Activated CD4-positive, CD25-positive, alpha-beta regulatory T cell (primary cell): ENCODE results near the gene PALD1.
A peak's percentile ranks its signal among the peaks of the same experiment; 100 is the strongest.

ENCODE experiments used
- DNase-seq, 4 experiments: peaks; one replicate each; lab custom pipeline; 2025; lab: John Stamatoyannopoulos, UW

The PALD1 gene

DNA sequence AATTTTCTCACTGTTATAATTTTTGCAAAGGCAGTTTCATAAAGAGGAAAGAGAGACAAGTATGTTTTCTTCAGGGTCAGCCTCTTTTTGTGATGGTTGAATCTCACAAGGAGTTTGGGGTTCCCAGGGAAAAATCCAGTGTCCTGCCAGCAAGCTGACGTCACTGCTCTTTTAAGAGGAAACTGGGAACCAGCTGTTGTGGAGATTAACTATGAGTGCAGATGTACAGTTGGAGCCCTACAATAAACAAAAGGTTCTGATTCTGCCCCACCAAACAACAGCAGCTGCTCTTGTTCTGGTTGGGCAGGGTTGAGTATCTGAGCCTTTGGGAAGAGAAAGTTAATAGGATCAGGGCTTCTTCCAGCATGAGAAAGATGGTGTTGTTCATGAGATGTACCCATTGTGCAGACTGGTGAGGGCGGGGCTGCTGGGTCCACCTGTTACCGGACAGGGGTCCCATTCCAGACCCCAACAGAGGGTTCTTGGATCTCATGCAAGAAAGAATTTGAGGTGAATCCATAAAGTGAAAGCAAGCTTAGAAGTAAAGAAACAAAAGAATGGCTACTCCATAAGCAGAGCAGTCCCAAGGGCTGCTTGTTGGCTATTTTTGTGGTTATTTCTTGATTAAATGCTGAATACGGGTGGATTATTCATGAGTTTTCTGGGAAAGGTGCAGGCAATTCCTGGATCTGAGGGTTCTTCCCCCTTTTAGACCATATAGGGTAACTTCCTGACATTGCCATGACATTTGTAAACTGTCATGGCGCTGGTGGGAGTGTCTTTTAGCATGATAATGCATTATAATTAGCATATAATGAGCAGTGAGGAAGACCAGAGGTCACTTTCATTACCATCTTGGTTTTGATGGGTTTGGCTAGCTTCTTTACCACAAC lies 111.4 kb downstream of the PALD1 start:
- DNase-seq, result no peak

DNA sequence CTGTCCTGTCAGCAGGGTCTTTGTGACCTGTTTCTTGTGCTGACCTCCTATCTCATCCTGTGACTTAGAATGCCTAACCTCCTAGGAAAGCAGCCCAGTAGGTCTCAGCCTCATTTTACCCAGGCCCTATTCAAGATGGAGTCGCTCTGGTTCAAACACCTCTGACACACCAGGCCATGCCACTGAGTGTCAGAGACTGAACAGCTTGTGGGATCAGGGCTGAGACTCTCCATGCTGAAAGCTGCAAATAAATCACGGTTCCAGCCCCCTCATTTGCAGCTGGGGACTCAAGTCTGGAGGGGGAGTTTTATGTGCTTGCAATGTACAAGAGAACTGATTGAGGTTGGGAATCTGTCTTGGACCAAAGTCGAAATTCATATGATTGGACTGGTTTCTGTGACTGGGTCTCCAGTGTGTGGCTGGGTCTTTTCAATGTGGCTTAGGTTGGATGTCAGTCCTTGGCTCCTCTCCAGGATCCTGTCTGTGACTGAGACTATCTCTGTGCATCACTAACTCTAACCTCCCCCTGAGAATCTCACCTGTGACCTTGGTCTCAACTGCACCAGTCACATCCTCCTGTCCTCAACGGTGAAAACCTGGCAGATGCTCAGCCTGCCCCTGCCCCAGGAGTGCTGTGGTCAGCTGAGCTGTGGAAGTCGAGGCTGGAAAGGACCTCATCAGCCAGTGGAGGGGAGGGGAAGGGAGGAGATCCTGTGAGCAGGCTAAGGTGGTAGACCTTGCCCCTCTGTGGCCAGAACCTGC lies 112.3 kb downstream of the PALD1 start:
- no peak for DNase-seq

DNA sequence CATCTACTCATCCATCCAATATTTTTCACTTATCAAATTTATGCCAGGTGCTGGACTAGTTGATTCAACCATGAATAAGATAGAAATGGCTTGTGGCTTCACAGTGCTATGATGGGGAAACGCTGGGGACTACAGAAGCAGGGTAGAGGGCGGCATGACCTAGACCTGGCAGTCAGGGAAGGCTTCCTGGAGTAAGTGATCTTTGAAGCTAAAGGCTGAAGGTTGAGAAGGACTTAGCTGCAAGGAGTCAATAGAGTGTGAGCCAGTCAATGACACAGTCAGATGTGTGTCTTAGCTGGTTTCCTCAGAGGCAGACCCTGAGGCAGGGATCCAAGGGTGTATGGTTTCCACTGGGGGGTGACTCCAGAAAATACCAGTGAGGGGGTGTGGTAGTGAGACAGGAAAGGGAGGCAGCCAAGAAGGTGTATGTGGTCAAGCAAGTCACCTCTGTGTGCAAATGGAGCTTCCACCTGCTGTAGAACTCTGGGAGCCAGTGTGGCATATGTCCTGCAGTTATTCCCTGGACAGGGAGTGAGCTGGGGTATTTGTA lies 113.7 kb downstream of the PALD1 start:
- DNase-seq, result no peak

DNA sequence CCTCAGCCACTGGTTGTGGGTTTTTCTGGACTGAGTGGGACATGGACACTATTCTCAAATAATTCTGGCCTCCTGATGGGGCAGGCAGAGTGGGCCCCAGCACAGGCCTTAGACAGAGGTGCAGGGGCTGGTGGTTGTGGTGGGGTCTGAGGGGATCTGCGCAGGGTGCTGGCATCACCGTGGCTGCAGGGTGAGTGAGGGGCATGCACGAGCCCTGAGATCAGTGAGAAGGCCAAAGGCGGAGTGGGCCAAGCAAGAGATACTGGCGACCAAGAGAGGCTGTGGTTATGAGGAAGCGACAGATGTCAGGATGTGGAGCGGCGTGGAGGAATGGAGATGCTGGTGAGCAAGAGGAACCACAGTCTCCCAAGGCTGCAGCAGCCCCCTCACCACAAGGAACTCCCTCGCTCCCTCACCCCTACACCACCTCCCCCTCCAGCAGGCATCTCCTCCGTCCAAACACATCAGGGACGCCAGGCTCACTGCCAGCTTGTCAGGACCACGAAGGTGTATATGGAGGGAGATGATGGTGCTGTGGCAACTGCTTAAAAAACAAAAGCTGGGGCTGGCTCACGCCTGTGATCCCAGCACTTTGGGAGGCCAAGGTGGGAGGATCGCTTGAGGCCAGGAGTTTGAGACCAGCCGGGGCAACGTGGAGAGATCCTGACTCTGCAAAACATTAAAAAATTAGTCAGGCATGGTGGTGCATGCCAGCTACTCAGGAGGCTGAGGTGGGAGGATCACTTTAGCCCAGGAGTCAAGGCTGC lies 114.4 kb downstream of the PALD1 start:
- no peak for DNase-seq

DNA sequence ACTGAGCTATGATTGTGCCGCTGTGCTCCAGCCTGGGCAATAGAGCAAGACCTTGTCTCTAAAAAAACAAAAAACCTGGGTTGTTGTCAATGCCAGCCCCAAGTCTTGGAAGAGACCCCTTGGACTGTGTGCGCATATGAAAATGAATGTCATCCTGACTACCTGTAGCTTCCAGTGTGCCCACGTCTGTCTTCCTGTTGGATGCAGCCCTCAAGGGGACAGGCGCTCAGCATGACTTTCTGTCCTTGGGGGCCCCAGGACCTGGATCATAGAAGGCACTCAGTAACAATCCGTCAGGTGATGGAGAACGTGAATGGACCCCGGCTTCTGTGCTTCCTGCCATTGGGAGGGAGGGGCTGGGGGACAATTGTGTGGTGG lies 114.9 kb downstream of the PALD1 start:
- no peak for DNase-seq

DNA sequence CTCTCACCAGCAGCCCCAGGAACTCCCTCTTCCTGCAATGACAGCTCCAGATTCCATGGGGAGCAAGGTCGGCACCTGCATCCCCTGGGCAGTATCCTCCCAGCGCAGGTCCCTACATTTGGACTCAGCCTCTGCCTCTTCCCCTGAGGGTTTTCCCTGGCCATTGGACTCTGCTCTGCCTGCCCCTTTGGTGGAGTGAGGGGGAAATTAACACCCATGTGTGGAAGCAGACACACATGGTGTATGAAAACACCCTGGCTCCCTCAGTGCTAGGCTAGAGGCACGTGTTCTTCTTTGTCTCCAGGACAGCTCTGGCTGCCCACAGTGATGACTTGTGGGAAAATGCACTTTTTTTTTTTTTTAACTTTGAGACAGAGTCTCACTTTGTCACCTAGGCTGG lies 115.6 kb downstream of the PALD1 start:
- DNase-seq, result no peak

DNA sequence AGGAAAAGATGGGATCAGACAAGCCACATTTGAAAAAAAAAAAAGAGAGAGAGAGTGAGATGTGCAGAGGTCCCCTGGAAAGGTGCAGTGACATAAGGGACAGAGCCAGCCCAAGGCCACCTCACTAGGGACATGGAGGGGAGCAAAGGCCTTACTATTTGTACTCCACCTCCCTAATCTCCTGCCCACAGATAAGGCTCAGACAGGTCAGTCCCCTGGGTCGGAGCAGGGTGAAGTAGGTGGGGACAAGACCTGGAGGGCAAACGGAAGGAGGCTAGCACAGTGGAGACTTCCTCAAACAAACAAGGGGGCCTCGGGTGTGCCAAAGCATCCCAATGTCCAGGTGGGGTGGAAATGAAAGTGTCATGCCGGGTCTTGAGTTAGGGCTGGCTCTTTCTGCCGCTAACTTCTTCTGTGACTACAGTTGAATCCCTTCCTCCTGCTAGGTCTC lies 117.0 kb downstream of the PALD1 start:
- DNase-seq, result no peak

DNA sequence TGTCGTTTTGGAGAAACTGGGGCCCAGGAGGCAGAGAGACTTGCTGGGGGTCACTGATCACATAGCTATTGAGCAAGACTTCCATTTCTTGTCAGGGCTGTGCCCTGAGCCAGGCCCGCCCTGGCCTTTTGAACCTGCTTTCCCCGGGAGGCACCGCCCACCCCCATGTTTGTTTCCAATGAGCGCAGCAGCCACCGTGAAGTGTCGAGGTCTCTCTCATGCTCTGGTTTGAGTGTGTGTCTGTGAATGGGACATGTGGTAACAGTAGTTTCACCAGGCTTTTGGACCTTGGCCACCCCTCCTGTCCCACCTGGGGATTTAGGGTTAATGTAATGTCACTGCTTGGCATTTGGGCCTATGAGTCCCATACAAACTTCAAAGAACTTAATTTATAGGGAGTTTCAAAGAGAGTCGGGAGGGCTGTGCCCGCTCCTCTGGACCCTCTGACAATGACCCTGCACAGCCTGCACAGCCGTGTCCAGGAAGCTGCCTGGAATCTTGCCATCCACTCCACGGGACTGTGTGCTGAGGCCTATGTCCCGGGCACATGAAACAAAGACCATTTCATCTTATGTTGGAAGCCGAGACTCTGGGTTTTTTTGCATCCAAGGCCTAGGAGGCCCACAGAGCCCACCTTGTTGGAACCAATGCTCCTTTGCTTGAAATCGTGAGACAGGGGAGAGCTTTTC lies 117.7 kb downstream of the PALD1 start:
- no peak for DNase-seq

DNA sequence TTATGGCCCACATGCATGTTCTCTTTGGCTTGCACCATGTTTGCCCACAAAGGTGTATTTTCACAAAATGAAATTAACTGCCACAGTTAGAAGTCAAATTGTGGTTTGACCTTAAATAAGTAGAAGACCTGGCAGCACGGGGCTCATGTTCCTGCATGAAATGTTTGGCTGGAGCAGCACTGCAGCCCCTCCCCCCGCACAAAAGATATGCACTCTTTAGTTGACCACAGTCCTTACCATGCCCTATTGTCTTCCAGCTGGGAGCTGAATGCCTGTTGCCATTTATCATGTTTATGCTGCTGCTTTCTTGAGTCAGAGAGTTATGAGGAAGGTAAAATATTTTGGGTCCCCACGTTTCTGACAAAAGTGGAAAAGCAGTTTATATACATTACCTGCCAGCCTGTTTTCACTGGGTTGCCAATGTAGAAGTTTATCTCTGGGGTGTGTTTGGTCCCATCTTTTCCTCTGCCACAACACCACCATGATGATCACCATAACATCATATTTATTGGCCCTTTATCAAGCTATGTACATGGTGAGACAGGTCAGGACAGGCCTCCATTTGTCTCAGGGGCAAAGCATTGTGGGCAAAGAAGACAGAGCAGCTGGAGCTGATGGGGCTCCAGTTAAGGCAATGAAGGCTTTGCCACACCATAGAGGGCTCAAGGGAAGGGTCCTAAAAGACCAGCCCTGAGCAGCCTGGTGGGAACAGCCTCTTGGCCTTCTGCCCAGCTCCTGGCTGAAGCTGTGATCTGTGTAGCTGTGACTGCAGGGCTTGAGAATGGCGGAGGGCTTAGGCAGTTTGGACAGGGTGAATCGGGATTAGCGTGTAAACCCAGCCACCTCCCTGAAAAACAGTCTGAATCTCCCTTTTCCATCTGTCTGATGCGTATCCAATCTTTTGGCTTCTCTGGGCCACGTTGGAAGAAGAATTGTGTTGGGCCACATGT lies 118.6 kb downstream of the PALD1 start:
- no peak for DNase-seq

DNA sequence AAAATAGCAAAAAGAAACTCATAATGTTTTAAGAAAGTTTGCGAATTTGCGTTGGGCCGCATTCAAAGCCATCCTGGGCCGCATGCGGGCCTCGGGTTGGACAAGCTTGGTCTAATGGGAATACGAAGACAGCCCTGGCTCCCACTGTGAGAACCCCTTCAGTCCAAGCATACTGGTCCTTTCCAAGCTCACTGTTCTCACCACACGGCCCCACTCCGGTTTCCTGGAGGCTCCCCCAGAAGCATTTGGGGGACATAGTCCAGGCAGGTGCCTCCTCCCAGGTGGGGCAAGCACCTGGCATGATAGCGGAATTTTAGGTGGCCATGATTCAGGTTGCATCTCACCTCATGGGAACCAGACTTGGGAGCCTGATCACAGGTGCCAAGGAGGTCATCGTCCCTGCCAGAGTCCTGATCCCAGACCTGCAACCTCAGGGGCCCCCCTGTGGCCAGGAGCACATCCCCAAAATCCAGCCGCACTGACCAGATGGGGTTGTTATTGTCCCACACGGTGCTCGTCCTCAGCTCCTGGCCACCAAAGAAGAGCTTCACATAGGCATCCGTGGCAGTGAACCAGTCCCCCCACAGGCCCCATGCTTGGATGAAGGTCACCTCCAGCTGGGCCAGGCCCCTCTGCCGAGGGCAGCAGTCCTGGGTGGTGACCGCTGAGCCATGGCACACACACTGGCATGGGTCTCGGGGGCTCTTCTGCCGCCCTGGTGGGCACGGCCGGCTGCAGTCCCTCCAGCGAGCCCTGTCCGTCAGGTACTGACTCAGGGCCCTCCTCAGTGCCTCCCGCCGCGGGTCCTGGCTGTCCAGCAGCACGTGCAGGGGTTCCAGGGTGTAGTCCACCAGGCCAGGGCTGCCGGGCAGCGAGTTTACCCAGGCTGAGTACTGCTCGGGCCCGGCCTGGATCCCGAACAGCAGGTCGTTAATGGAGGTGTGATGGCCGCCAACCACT lies 119.6 kb downstream of the PALD1 start:
- no peak for DNase-seq

DNA sequence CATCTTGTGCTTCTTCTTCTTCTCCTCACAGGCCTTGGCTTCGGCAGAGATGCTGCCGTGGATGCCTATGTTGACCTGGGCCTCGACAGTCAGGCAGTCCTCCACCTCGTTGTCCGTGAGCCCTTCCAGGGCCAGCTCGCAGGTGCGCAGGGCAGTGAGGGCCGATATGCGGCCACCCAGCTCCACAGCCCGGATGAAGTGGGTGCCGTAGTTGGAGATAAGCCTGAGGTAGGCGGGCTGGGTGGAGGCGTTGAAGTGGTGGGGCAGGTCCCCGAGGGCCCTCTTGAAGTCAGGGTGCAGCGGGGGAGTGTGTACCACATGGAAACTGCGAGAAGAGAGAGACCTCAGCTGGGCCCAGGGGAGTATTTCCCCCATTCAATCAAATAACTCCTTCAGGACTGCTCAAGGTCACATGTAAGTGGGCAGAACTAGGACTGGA lies 120.3 kb downstream of the PALD1 start:
- no peak for DNase-seq

DNA sequence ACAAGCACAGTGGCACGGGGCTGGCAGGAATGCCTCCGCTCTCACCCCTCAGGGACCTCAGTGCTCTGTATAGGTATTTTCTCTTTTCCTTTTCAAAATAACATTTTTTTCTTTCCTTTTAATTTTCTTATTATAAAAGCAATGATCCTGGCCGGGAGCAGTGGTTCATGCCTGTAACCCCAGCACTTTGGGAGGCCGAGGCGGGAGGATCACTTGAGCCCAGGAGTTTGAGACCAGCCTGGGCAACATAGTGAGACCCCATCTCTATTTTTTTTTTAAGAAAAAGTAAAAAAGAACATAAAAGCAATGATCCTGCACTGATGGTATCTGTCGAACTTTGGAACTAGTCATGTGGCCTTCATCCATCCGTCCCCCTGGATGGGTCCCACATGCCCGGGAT lies 120.8 kb downstream of the PALD1 start:
- no peak for DNase-seq

DNA sequence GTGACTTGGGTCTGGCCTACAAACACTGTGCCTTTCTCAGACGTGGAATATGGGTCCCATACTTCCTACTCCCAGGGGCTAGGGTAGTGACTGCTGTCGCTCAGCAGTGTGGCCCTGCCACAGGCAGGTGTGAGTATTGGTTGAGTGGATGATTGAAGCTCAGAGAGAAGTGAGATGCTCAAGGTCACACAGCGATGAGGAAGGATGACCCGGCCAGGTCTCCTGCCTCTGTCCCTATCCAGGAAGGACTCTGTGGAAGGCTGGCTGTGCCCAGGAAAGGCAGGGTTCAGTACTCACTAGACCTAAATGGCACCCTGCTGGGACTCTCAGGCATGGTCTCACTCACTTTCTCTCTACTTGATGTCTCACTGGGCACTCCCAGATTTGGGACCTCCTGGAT lies 121.2 kb downstream of the PALD1 start:
- no peak for DNase-seq

DNA sequence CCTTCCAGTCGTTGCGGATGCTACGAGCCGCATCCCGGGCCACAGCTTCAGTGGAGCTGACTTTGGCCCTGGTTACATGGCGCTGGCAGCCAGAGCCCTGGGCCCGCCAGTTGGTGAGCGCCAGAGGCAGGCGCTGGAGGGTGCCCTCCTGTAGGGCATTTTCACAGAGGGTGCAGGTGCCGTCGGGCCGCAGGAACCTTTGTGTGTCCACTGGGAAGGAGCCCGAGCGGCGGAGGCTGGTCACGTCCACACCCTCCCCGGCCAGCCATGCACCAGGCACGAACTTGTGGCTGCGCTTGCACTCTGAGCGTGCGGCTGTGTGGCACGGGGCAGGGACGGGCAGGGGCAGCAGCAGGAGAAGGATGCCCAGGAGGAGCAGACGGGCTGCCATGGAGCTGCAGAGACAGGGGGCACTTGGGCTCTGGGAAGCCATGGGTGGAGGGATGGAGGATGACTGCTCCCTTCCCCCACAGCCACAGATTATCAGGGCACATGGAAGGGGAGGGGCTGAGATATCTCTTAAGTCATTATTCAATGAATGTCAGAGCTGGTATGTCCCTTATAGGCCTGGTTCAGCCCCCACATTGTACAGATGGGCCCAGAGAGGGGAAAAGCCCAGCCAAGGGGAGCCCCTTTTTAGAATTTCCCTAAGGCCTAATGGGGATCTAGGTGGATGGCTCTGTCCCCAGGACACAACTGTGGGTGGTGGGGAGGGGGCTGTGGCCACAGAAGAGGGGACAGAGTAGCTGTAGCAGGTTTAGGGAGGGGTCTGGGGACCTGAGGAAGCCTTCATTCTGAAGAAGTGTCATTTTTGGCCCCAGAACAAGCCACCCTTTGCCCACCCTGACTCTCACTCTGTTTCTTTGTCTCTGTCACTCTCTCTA lies 122.2 kb downstream of the PALD1 start:
- no peak for DNase-seq

DNA sequence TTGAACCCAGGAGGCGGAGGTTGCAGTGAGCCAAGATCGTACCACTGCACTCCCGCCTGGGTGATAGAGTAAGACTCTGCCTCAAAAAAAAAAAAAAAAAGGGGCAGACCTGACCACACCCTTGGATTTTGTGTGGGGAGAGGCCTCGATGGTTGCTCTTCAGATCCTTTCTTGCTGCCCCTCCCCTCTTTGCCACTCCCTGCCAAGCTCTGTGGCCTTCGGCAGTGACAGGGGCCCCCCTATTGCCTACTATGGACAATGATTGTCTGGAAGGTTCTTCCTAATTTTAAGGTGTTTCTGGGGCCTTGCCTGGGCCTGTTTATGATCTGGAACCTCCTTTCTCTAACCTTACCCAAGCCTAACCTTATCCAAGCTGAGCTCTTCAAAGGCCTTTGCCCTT lies 123.2 kb downstream of the PALD1 start:
- no peak for DNase-seq

DNA sequence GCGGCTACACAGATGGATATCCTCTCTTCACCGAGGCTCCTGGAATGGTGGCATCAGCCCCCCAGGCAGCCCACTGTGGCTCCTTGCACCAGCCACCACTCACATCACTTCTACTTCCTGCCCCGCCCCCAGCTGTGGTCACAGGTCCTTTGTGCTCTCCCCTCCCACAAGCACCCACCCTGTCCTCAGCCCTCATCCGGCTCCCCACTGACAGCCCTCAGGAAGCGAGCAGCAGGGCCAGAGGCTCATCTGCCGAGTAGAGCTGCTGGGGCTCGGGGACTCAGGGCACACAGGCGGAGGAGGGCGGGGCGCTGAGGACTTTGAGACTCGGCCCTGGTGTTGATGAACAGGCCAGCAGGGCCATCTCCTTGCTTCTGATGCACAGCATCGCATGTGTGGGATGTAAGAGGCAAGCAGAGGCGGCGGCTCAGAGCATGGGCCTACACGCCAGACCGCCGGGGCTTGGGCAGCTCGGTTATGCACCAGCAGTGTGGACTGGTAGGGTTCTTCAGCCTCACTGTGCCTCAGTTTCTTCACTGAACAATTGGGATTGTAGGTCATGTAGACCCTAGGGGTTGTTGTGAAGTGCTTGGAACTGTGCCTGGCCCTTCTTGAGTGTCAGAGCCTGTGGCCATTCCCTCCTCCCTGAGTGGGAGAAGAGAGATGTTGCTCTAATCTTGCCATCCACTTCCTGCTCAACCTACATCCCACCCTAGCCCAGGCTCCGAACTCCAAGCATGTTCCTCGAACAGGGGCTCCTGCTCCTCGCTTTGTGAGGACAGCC lies 124.3 kb downstream of the PALD1 start, which contains the start of gene PRF1:
Gene PRF1, minus strand, starts transcription at position 77 of the 784 bp plus-strand sequence. CDS start 1,839 bp downstream, outside the sequence.
- DNase-seq, result peak; percentile 37 to 80 (median 68)

DNA sequence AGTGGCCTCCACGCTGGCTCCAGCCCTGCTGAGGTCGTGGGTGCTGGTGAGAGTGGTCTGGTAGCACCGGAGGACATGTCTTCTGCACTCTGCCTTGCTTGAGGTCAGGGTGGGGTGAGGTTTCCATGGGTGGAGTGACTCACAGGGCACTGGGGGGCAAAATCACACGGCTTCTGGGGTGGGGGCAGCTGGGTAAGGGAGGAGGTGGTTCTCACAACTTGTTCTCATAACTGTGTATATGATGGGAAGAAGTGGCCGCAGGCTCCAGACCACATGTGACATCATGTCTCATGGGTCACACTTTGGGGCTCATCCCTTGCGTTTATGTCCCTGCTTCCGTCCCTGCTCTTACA lies 124.9 kb downstream of the PALD1 start:
- DNase-seq, result no peak
